H1 (cell line): ENCODE results near the gene PAFAH1B1. TPM values are rescaled to one million over a fixed set of nuclear protein-coding genes. Genes with fewer than 3 reads are reported as not detected.

Source experiments
- CTCF ChIA-PET: fragments of 300-600 bp; sonication (Branson Sonifier 250); formaldehyde crosslinking; loops from one replicate; lab custom pipeline; 2021; ENCODE audit not compliant: partially characterized antibody; lab: Charles Lee
- POLR2A ChIA-PET: fragments of 300-600 bp; sonication (Branson Sonifier 250); formaldehyde crosslinking; loops from one replicate; lab custom pipeline; 2021; ENCODE audit warnings: inconsistent platforms; ENCODE audit not compliant: partially characterized antibody; lab: Charles Lee
- DNase-seq, 2 experiments: peaks; one replicate each; pipeline versions ENCODE4 v3.0.0 to v3.0.0-alpha.2; 2010 to 2022; ENCODE audit warnings: low spot score in 2 of 2, low read depth in 1 of 2, mixed read lengths in 1 of 2
- FAIRE-seq: peaks from 2 replicates; lab custom pipeline; 2011; peaks lifted over from hg19 to GRCh38; lab: Jason Lieb, UNC
- H2AFZ ChIP-seq: 2 replicates; pipeline ENCODE4 v1.8.1; 2012; ENCODE audit warnings: low read length, inconsistent platforms
- H2AK5ac ChIP-seq: 2 replicates; pipeline ENCODE4 v1.6.1; 2013; ENCODE audit warnings: low read depth, low read length
- H2BK120ac ChIP-seq: replicated peaks from 2 replicates; pipeline ENCODE3; 2013; ENCODE audit warnings: low read depth, low read length, inconsistent platforms
- H2BK12ac ChIP-seq: 2 replicates; pipeline ENCODE4 v1.6.1; 2013; ENCODE audit warnings: low read depth, low read length
- H2BK15ac ChIP-seq: 2 replicates; pipeline ENCODE4 v1.6.1; 2013; ENCODE audit warnings: low read length
- H2BK20ac ChIP-seq: 2 replicates; pipeline ENCODE4 v1.6.1; 2013; ENCODE audit warnings: low read length
- H2BK5ac ChIP-seq: 2 replicates; pipeline ENCODE4 v1.6.1; 2013; ENCODE audit warnings: low read depth, low read length
- H3K14ac ChIP-seq: 2 replicates; pipeline ENCODE4 v1.6.1; 2013; ENCODE audit warnings: inconsistent platforms; ENCODE audit not compliant: insufficient read length
- H3K18ac ChIP-seq: 2 replicates; pipeline ENCODE4 v1.6.1; 2013; ENCODE audit warnings: low read length; ENCODE audit errors: extremely low read depth
- H3K23ac ChIP-seq: 2 replicates; pipeline ENCODE4 v1.6.1; 2013; ENCODE audit warnings: inconsistent platforms; ENCODE audit not compliant: insufficient read length
- H3K23me2 ChIP-seq: 2 replicates; pipeline ENCODE4 v1.6.1; 2013; ENCODE audit warnings: low read depth, low read length
- H3K27ac ChIP-seq: 2 replicates; pipeline ENCODE4 v1.6.1; 2011; ENCODE audit warnings: low read depth, low read length, inconsistent platforms
- H3K27me3 ChIP-seq, 4 experiments: replicated peaks in 1 of 4; 1 replicate in 1 of 4; 2 replicates in 3 of 4; pipeline versions ENCODE4 v1.6.1 to v1.8.1; 2011 to 2013; ENCODE audit warnings: low read length in 3 of 4, mild to moderate bottlenecking in 3 of 4, inconsistent platforms in 2 of 4, mixed read lengths in 2 of 4, moderate library complexity in 1 of 4; ENCODE audit not compliant: control insufficient read depth in 3 of 4, insufficient read depth in 3 of 4; ENCODE audit errors: extremely low read depth in 1 of 4
- H3K36me3 ChIP-seq, 4 experiments: 2 replicates each; pipeline versions ENCODE4 v1.6.1 to v1.8.1; 2011 to 2013; ENCODE audit warnings: mild to moderate bottlenecking in 4 of 4, low read length in 3 of 4, moderate library complexity in 2 of 4, control low read depth in 1 of 4, inconsistent platforms in 1 of 4; ENCODE audit not compliant: insufficient read depth in 4 of 4, control insufficient read depth in 2 of 4
- H3K4ac ChIP-seq: replicated peaks from 2 replicates; pipeline ENCODE3; 2013; ENCODE audit warnings: low read length, low read depth, mixed read lengths, inconsistent platforms; ENCODE audit not compliant: insufficient read length
- H3K4me1 ChIP-seq, 4 experiments: replicated peaks in 1 of 4; 1 replicate in 1 of 4; 2 replicates in 3 of 4; pipeline versions ENCODE4 v1.6.1 to v1.8.1; 2011 to 2013; ENCODE audit warnings: low read length in 3 of 4, inconsistent platforms in 2 of 4, mixed read lengths in 1 of 4; ENCODE audit not compliant: insufficient read depth in 4 of 4, control insufficient read depth in 3 of 4
- H3K4me2 ChIP-seq, 2 experiments: 2 replicates each; pipeline versions ENCODE4 v1.6.1 to v1.8.1; 2011 to 2013; ENCODE audit warnings: low read depth in 2 of 2, low read length in 2 of 2, control low read depth in 1 of 2, inconsistent platforms in 1 of 2, mild to moderate bottlenecking in 1 of 2; ENCODE audit not compliant: insufficient read depth in 1 of 2
- H3K4me3 ChIP-seq, 4 experiments: fragments of 200-600, 300-600 bp in 1 of 4; sonication (generic), shearing (Covaris generic), sonication (Bioruptor Twin) in 1 of 4; 2 replicates each; pipeline versions ENCODE4 v1.5.1 to v1.8.1; 2011 to 2016; ENCODE audit warnings: low read length in 4 of 4, low read depth in 3 of 4, control low read depth in 2 of 4, inconsistent platforms in 2 of 4, mild to moderate bottlenecking in 2 of 4, mixed read lengths in 1 of 4, moderate library complexity in 1 of 4; ENCODE audit not compliant: insufficient read depth in 2 of 4; ENCODE audit errors: extremely low read depth in 1 of 4
- H3K56ac ChIP-seq: replicated peaks from 2 replicates; pipeline ENCODE3; 2013; ENCODE audit warnings: low read depth, mild to moderate bottlenecking, mixed read lengths, low read length, inconsistent platforms; ENCODE audit not compliant: insufficient read length
- H3K79me1 ChIP-seq: 2 replicates; pipeline ENCODE4 v1.6.1; 2013; ENCODE audit warnings: low read depth, low read length, control low read depth
- H3K79me2 ChIP-seq, 2 experiments: 2 replicates each; pipeline versions ENCODE4 v1.6.1 to v1.8.1; 2012 to 2013; ENCODE audit warnings: low read length in 2 of 2, mild to moderate bottlenecking in 2 of 2, inconsistent platforms in 1 of 2; ENCODE audit not compliant: insufficient read depth in 2 of 2, control insufficient read depth in 1 of 2
- H3K9ac ChIP-seq, 4 experiments: replicated peaks in 1 of 4; 1 replicate in 1 of 4; 2 replicates in 3 of 4; pipeline versions ENCODE4 v1.6.1 to v1.8.1; 2011 to 2013; ENCODE audit warnings: low read depth in 3 of 4, low read length in 3 of 4, control low read depth in 2 of 4, mild to moderate bottlenecking in 2 of 4, moderate library complexity in 2 of 4, inconsistent platforms in 1 of 4; ENCODE audit errors: extremely low read depth in 1 of 4
- H3K9me3 ChIP-seq, 2 experiments: 2 replicates each; pipeline versions ENCODE4 v1.6.1 to v1.8.1; 2012 to 2013; ENCODE audit warnings: mild to moderate bottlenecking in 2 of 2, moderate library complexity in 2 of 2, control low read depth in 1 of 2, inconsistent platforms in 1 of 2, low read depth in 1 of 2, low read length in 1 of 2, mixed read lengths in 1 of 2; ENCODE audit not compliant: insufficient read depth in 2 of 2
- H4K20me1 ChIP-seq, 2 experiments: replicated peaks in 1 of 2; 2 replicates each; pipeline versions ENCODE3 to v1.8.1; 2011 to 2013; ENCODE audit warnings: inconsistent platforms in 2 of 2, low read length in 2 of 2, mild to moderate bottlenecking in 1 of 2; ENCODE audit not compliant: insufficient read depth in 2 of 2, control insufficient read depth in 1 of 2
- H4K5ac ChIP-seq: 2 replicates; pipeline ENCODE4 v1.6.1; 2013; ENCODE audit warnings: low read length, low read depth, mixed read lengths, inconsistent platforms; ENCODE audit not compliant: insufficient read length
- H4K8ac ChIP-seq: 2 replicates; pipeline ENCODE4 v1.8.0; 2013; ENCODE audit warnings: mild to moderate bottlenecking, moderate library complexity, low read length, inconsistent platforms; ENCODE audit not compliant: insufficient read depth; ENCODE audit errors: extremely low read depth
- H4K91ac ChIP-seq: replicated peaks from 2 replicates; pipeline ENCODE3; 2013; ENCODE audit warnings: low read length, mixed read lengths, inconsistent platforms; ENCODE audit not compliant: insufficient read length
- SIN3A ChIP-seq, 2 experiments: IDR thresholded peaks in 1 of 2; conservative IDR thresholded peaks in 1 of 2; 2 replicates each; pipeline ENCODE4 v1.6.1; 2011 to 2012; ENCODE audit warnings: low read length in 2 of 2, improper control_type of control experiment in 1 of 2, low read depth in 1 of 2, mild to moderate bottlenecking in 1 of 2
- TAF7 ChIP-seq: optimal IDR thresholded peaks from 2 replicates; pipeline ENCODE3; 2011; ENCODE audit warnings: low read depth, mild to moderate bottlenecking, inconsistent platforms, low read length, moderate library complexity, borderline replicate concordance
- WGBS, 2 experiments: shearing (Covaris generic) in 1 of 2; methylation state at CpG; one replicate each; pipeline versions ENCODE4 v1.1.6 to v1.1.7; 2013 to 2015; ENCODE audit warnings: low lambda C conversion rate in 2 of 2, mixed read lengths in 2 of 2, inconsistent platforms in 1 of 2, low coverage in 1 of 2, missing lambda C conversion rate in 1 of 2; ENCODE audit not compliant: insufficient replicate concordance in 2 of 2, insufficient coverage in 1 of 2, insufficient read length in 1 of 2; ENCODE audit errors: extremely low coverage in 1 of 2, missing lambda C conversion rate in 1 of 2; 5-methylcytosine and 5-hydroxymethylcytosine counted together
- polyA plus RNA-seq, 7 experiments: library from polyadenylated mRNA; depleted of rRNA in 3 of 7; stranded (reverse) in 5 of 7; unstranded in 2 of 7; fragments of >200 nt in 5 of 7; fragments of 200-250 nt in 2 of 7; gene quantifications; 1 replicate in 5 of 7; 2 replicates in 1 of 7; 4 replicates in 1 of 7; pipeline versions ENCODE4 v1.2.1 to v1.2.3, GENCODE V29; 2011 to 2013; ENCODE audit warnings: missing spikeins in 2 of 7, mixed read lengths in 2 of 7
- total RNA-seq: library from RNA; stranded (reverse); fragmentation: NEBNext Ultra II Directional; extraction: Animal tissue kit (Norgen Biotek cat#: 25700); gene quantifications from 2 replicates; pipeline ENCODE4 v1.2.1, GENCODE V29; 2021

Gene PAFAH1B1
- total and polyA plus RNA-seq, 2 of the 8 experiments (the other 6 are each of a cell fraction or from before 2014, with no cell fraction given) = 42.0 to 152 TPM

- no peak overlapping the region for H2BK20ac ChIP-seq
- H3K23ac ChIP-seq = no peak overlapping the region
- TF ChIP-seq TAF7 (no peak), SIN3A (conservative IDR thresholded peaks at IDR 0.05 in 1 of 2, IDR thresholded peaks at IDR 0.05 in 1 of 2; ENCODE audit: low read depth in 1 of 2, low read length in 2 of 2) (0 out of 4 replicates have a peak, but pooled peaks of 1 of the 2 experiments have one; percentile 1)
- no peaks in the 10 kb centered on the region for H3K9me3 ChIP-seq
- H3K9ac ChIP-seq = peak overlapping the region in 3 of 4 experiments; percentile 67 to 81 (median 79); a peak in 6 of 7 replicates
- no peak overlapping the region for H2AK5ac ChIP-seq
- no peak overlapping the region for H2BK15ac ChIP-seq
- H3K56ac ChIP-seq = no peak overlapping the region
- no peak overlapping the region for H2BK120ac ChIP-seq
- no peak overlapping the region for H4K91ac ChIP-seq
- no peak overlapping the region for H4K8ac ChIP-seq
- ChIA-PET CTCF (interaction anchor here (0.6 kb wide), 1 partner anchor 253 kb away, joined by 3 read pairs; no protein-coding TSS in a partner anchor), POLR2A (interaction anchor here (0.9 to 1.9 kb wide), 8 partner anchors 8 to 247 kb away, joined by 3 to 7 read pairs (median 4); no protein-coding TSS in a partner anchor)
- peaks cover 7% of the 10 kb centered on the region; the same call in 1 of the 2 replicates for H3K23me2 ChIP-seq
- peaks cover 45 to 59% of the 10 kb centered on the region in 2 experiments for H3K79me2 ChIP-seq
- peak overlapping the region; percentile 79 for H3K27ac ChIP-seq
- H3K79me1 ChIP-seq = 0 out of 2 replicates have a peak, but pooled peaks cover 2% of the 10 kb centered on the region
- no peaks in the 10 kb centered on the region for H3K27me3 ChIP-seq
- peak overlapping the region; percentile 91 for H2BK5ac ChIP-seq
- no peaks in the 10 kb centered on the region for H3K36me3 ChIP-seq
- H3K4me1 ChIP-seq = peaks cover 0 to 7% (median 0%) of the 10 kb centered on the region in 4 experiments; a peak in 2 of 7 replicates
- no peak overlapping the region for H3K14ac ChIP-seq
- H3K4me2 ChIP-seq = peak overlapping the region; percentile 89 to 91
- H4K5ac ChIP-seq = no peak overlapping the region
- H4K20me1 ChIP-seq = peaks cover 3 to 8% of the 10 kb centered on the region in 2 experiments
- no peak for DNase-seq
- no peak for FAIRE-seq
- no peak overlapping the region for H2AFZ ChIP-seq
- H3K4ac ChIP-seq = no peak overlapping the region
- 22% methylated on average over 16 of the region's 16 CpGs; no CpG with 5 or more reads in 1 of the 2 experiments for WGBS, 2 experiments
- no peak overlapping the region for H2BK12ac ChIP-seq
- peak overlapping the region; percentile 75 to 92 (median 88) for H3K4me3 ChIP-seq
- peak overlapping the region; percentile 25; the same call in 1 of the 2 replicates for H3K18ac ChIP-seq
Measured at GRCh38 chr17:2594722-2595599, 1.5 kb downstream of the PAFAH1B1 start.
